GM04504 (cell line): ENCODE data around the gene SLC46A3.
"Not testable (repeated sequence)": the region's sequence is repeated elsewhere in the genome, so short reads cannot be mapped to it uniquely, and the experiment has no call there.

Experiments
- DNase-seq: peaks from one replicate; pipeline ENCODE4 v3.0.0-alpha.2; 2012; ENCODE audit warnings: low read depth

The SLC46A3 gene

GRCh38 chr13:28730762-28731161, 12.0 kb upstream of the SLC46A3 start:
- DNase-seq: no peak

DNA sequence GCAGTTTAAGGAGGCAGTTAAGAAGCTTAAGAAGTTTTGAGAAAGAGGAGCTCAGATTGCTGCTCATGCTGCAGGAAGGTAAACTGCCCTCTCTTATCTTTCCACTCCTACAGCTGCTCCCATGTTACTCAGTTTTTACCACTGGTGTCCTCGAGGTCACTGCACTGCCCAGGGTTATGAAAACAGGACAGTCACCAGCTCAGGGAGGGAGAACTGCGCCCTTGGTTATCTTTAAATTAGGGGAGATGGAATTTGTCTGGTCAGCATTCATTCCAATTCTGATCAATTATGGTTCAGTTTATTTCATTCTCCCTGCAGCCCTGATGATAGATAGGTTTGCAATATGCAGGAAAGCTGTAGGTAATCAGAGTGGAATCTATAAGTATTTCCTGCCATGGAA, 10.8 kb upstream of the SLC46A3 start:
- DNase-seq: no peak

DNA sequence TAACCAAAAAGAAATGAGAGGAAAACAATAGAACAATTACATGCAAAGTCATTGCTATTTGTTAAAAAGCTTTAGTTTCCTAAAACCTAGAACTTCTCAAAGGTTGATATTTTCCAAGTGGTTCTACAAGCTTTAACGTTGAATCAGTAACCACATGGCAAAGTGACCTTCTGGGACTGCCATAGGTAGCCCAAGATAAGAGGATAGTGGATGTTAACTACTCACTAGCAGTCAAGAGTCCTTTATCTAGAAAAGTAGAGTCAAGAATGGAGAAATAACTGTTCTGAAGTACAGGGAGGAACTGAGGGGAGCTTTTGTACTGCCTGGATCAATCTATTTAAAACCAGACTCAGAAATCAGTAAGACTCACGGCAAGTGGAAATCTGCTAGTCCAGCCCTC, 9.9 kb upstream of the SLC46A3 start:
- DNase-seq: no peak

DNA sequence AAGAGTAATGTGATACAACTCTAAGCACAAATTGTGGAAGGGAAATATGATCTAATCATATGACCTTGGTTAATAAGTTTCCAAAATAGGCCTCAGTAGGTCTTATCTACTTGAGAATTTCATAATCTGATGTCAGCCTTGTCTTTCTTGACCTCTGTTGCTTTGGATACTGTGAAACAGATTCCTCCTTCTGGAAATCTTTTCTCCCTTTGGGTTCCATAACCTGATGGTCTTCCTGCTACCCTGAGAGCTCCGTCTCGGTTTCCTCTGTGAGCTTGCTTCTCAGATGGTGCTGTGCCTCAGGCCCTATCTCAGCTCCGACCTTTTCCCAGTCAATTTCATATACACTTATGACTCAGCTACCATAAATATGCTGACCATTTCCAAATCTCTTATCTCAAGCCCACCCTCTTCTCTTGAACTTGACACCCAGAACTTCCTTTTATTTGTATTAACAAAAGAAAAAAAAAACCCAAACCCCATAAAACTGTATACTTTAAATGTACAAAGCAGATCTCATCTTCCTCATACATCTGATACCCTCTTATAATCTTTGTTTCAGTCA, 6.4 kb upstream of the SLC46A3 start:
- DNase-seq: no peak

GRCh38 chr13:28723806-28724205, 5.0 kb upstream of the SLC46A3 start:
- DNase-seq: no peak

GRCh38 chr13:28719227-28720055, 671 bp upstream of the SLC46A3 start:
- no peak for DNase-seq

GRCh38 chr13:28718196-28718542, 601 bp downstream of the SLC46A3 start:
- no peak for DNase-seq

GRCh38 chr13:28717170-28717569, 1.6 kb downstream of the SLC46A3 start:
- DNase-seq: no peak

DNA sequence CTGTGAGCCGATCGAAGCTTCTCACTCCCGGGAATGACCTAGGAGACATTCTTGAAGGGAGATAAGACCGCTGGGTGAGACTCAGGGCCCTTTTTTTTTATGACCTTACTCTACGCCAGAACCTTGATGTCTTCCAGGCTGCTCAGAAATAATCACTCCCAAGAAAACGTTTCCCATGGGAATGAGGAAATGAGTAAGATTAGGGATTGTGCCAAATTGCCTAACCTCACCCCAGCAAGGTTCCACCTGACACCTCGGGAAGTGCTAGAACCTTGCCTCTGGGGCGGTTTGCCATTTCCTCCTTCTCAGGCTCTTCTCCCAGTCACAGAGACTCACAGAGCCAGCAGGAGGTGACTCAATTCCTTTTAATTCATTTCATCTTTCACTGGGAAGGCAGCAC, 2.3 kb downstream of the SLC46A3 start:
- DNase-seq: peak; percentile 78

GRCh38 chr13:28714651-28715050, 4.1 kb downstream of the SLC46A3 start:
- DNase-seq: no peak

GRCh38 chr13:28710161-28710560, 8.6 kb downstream of the SLC46A3 start:
- no peak for DNase-seq

DNA sequence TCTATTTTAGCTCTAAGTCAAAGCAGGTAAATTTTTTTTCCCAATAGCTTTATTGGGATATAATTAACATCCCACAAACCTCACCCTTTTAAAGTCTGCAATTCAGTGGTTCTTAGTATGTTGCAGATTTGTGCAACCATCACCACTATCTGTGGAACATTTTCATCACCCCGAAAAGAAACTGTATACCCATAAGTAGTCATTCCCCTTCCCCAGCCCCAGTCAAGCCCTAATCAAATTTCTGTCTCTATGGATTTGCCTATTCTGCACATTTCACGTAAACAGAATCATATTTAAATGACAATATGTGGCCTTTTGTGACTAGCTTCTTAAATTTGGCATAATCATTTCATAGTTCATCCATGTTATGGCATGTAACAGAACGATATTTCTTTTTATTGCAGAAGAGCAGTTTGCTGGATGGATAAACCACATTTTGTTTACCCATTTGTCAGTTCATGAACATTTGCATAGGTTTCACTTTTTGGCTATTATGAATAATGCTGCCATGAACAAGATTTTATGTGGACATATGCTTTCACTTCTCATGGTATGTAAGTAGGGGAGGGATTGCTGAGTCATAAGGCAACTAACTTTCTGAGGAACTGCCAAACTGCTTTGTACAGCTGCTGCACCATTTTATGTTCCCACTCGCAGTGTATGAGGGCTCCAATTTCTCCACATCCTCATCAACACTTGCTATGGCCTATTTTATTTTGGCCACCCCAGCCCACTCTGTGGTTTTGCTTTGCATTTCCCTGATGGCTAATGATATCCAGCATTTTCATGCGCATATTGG, 10.9 kb downstream of the SLC46A3 start:
- peak; percentile 73 for DNase-seq

DNA sequence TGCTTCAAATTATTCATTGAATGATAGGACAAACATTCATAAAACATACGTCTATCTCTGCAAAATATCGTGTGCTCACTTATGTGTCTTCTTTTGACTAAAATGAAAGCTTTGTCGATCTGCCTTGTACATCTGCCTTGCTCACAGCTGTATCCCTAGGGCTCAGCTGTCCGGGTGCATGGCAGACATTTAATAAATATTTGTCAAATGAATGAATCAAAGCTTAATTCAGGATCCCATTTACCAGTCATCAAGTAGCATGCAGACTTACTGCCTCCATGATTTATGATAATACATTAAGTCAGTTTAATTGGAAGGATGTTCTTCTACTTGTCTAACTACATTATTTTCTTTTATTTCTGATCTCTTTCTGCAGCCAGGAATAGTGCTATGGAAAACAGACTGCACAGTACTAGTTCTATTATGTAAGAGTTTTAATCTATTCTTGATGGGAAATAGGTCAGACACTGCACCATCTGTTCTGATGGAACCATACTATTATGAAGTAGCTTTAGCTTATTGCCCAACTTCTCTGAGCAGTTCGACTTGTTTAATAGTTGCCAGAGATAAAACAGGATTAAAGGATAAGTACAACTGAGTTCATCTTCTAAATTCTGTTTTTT, 13.2 kb downstream of the SLC46A3 start:
- DNase-seq: no peak

DNA sequence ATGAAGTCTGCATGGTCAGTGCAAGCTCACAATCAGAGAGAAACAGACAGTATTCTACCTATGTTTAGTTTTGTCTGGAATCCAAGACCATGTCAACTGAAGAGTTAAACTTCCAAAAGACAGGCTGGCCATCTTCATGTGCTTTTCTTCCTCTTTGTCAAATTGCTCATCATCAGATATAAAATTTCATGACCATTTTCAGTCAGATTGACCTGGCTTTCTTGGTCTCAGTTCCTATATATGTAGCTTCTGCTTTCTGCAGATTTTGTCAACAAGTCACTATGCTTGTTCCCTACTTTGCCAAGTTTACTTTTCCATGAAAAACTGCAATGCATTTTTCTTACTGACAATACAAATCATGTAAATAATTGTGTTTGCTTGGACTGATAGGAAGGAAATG, 13.9 kb downstream of the SLC46A3 start:
- no peak for DNase-seq

- DNase-seq: no peak
These were observed 14.5 kb downstream of the SLC46A3 start for GRCh38 chr13:28704282-28704681.

DNA sequence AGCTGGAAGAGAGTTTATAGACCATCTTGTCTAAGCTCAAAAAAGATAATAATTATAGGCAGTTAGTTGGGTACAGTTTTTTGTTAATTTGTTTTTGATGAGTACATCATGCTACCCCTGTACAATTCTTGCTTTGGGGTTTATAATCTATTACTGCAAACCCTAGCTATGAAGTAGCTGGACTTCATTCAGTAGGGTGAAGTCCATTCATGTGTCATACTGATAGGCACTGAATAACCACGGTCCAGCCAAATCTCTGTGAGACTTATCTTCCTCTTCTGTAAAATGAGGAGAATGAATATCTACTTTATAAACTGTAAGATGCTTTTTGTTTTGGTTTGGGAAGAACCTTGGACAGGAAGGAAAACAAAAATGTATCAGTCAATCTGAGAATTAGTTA, 19.5 kb downstream of the SLC46A3 start:
- no peak for DNase-seq

- DNase-seq: no peak
These were observed 21.3 kb downstream of the SLC46A3 start for GRCh38 chr13:28697441-28697840.

DNA sequence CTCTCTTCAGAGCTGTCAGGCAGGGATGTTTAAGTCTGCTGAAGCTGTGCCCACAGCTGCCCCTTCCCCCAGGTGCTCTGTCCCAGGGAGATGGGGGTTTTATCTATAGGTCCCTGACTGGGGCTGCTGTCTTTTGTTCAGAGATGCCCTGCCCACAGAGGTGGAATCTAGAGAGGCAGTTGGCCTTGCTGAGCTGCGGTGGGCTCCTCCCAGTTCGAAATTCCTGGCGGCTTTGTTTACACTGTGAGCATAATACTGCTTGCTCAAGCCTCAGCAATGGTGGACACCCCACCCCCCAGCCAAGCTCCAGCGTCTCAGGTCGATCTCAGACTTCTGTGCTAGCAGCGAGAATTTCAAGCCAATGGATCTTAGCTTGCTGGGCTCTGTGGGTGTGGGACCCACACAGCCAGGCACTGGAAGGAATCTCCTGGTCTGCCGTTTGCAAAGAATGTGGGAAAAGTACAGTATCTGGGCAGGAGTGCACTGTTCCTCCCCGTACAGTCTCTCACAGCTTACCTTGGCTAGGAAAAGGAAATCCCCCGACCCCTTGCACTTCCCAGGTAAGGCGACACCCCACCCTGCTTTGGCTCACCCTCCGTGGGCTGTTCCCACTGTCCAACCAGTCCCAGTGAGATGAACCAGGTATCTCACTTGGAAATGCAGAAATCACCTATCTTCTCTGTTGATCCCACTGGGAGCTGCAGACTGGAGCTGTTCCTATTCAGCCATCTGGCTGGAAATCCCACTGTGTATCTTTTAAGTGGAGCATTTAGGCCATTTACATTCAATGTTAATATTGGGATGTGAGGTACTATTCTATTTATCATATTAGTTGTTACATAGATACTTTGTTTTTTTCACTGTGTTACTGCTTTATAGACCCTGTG, 24.9 kb downstream of the SLC46A3 start:
- not testable (repeated sequence) for DNase-seq

- DNase-seq: no peak
These were observed 32.9 kb downstream of the SLC46A3 start for GRCh38 chr13:28685892-28686291.

GRCh38 chr13:28685114-28685513, 33.7 kb downstream of the SLC46A3 start:
- no peak for DNase-seq

- no peak for DNase-seq
These were observed 34.5 kb downstream of the SLC46A3 start for GRCh38 chr13:28684257-28684656.

DNA sequence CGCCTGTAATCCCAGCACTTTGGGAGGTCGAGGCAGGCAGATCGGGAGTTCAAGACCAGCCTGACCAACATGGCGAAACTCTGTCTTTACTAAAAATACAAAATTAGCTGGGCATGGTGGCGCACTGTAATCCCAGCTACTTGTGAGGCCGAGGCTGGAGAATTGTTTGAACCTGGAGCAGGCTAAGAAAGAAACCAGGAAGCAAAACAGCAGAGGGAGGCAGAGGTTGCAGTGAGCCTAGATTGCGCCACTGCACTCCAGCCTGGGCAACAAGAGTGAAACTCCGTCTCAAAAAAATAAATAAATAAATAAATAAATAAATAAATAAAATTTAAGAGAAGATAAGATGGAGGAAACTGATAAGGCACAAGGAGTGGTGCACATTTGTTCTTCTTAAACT, 35.6 kb downstream of the SLC46A3 start:
- not testable (repeated sequence) for DNase-seq
